Measurements from ENCODE around the gene ZCCHC18. TPM values are rescaled to one million over a fixed set of nuclear protein-coding genes. Genes with fewer than 3 reads are reported as not detected.
"Not testable (repeated sequence)": the region's sequence is repeated elsewhere in the genome, so short reads cannot be mapped to it uniquely, and the experiment has no call there.

Gene ZCCHC18
- polyA plus RNA-seq, 3 donors from 2014 or later = 4.0 to 5.0 (median 4.3) TPM

GRCh38 chrX:104108955-104109354 lies 3.4 kb upstream of the ZCCHC18 start:
- Mint-ChIP-seq H3K4me3 (peak overlapping the region; percentile 9 to 90 (median 77)), H3K36me3 (no peaks in the 10 kb centered on the region), H3K4me1 (peaks cover 56 to 64% of the 10 kb centered on the region in 2 donors), H3K27ac (peak overlapping the region; percentile 36 to 86 (median 82)), H3K9me3 (no peaks in the 10 kb centered on the region), H3K27me3 (ENCODE audit: low read depth in 3 of 3) (peaks cover 2 to 9% (median 3%) of the 10 kb centered on the region in 3 donors)
- peak; percentile 44 to 46 (median 44) for DNase-seq

- H3K9me3 Mint-ChIP-seq; H3K27me3 Mint-ChIP-seq (ENCODE audit: low read depth in 3 of 3); H3K36me3 Mint-ChIP-seq: not testable (repeated sequence)
- H3K4me3 Mint-ChIP-seq = peak overlapping the region; percentile 83 to 91 (median 90)
- peaks cover 64 to 68% of the 10 kb centered on the region in 2 donors for H3K4me1 Mint-ChIP-seq
- H3K27ac Mint-ChIP-seq = peak overlapping the region; percentile 82 to 96 (median 87)
- peak; percentile 55 to 66 (median 60) for DNase-seq
Observed at GRCh38 chrX:104110491-104111240, 1.7 kb upstream of the ZCCHC18 start.

- H3K27me3 Mint-ChIP-seq (ENCODE audit: low read depth in 3 of 3) = peaks cover 1 to 11% (median 2%) of the 10 kb centered on the region in 3 donors
- no peaks in the 10 kb centered on the region for H3K9me3 Mint-ChIP-seq
- DNase-seq = peak; percentile 40 to 49 (median 43)
- H3K36me3 Mint-ChIP-seq = no peaks in the 10 kb centered on the region
- H3K4me1 Mint-ChIP-seq = peaks cover 50 to 52% of the 10 kb centered on the region in 2 donors
- H3K4me3 Mint-ChIP-seq = peak overlapping the region; percentile 83 to 91 (median 90)
- H3K27ac Mint-ChIP-seq = peak overlapping the region; percentile 68 to 96 (median 84)
Observed at GRCh38 chrX:104113222-104113965, 1.1 kb downstream of the ZCCHC18 start.

GRCh38 chrX:104117759-104118158 lies 5.4 kb downstream of the ZCCHC18 start:
- H3K27me3 Mint-ChIP-seq (ENCODE audit: low read depth in 3 of 3) = peaks cover 0 to 5% (median 0%) of the 10 kb centered on the region in 3 donors
- H3K4me3 Mint-ChIP-seq = no peak overlapping the region
- no peak overlapping the region for H3K27ac Mint-ChIP-seq
- peaks cover 19 to 23% of the 10 kb centered on the region in 2 donors for H3K4me1 Mint-ChIP-seq
- no peaks in the 10 kb centered on the region for H3K36me3 Mint-ChIP-seq
- DNase-seq = no peak
- no peaks in the 10 kb centered on the region for H3K9me3 Mint-ChIP-seq

- Mint-ChIP-seq H3K27ac (no peak overlapping the region), H3K4me3 (no peak overlapping the region), H3K36me3 (no peaks in the 10 kb centered on the region), H3K9me3 (no peaks in the 10 kb centered on the region), H3K27me3 (ENCODE audit: low read depth in 3 of 3) (peaks cover 0 to 4% (median 0%) of the 10 kb centered on the region in 3 donors), H3K4me1 (peaks cover 21 to 23% of the 10 kb centered on the region in 2 donors)
- DNase-seq = no peak
Observed at GRCh38 chrX:104118765-104119164, 6.4 kb downstream of the ZCCHC18 start.

GRCh38 chrX:104122829-104123228 lies 10.5 kb downstream of the ZCCHC18 start:
- H3K9me3 Mint-ChIP-seq = peaks cover 0 to 2% (median 0%) of the 10 kb centered on the region in 6 donors
- peak overlapping the region in 5 of 6 donors; percentile 13 to 90 (median 59) for H3K27ac Mint-ChIP-seq
- peaks cover 0 to 6% (median 2%) of the 10 kb centered on the region in 3 donors for H3K27me3 Mint-ChIP-seq (ENCODE audit: low read depth in 3 of 3)
- no peaks in the 10 kb centered on the region for H3K36me3 Mint-ChIP-seq
- no peak for DNase-seq
- peak overlapping the region in 3 of 5 donors; percentile 45 to 64 (median 61) for H3K4me3 Mint-ChIP-seq
- H3K4me1 Mint-ChIP-seq = peaks cover 13 to 16% of the 10 kb centered on the region in 2 donors

- Mint-ChIP-seq H3K27me3 (ENCODE audit: low read depth in 3 of 3) (peaks cover 0 to 8% (median 2%) of the 10 kb centered on the region in 3 donors), H3K27ac (no peak overlapping the region), H3K9me3 (peaks cover 0 to 2% (median 0%) of the 10 kb centered on the region in 6 donors), H3K4me1 (peaks cover 13 to 16% of the 10 kb centered on the region in 2 donors), H3K4me3 (no peak overlapping the region), H3K36me3 (peaks cover 0 to 5% (median 4%) of the 10 kb centered on the region in 3 donors)
- no peak for DNase-seq
Observed at GRCh38 chrX:104126856-104127255, 14.5 kb downstream of the ZCCHC18 start.

- peaks cover 24 to 27% of the 10 kb centered on the region in 2 donors for H3K4me1 Mint-ChIP-seq
- no peak for DNase-seq
- H3K9me3 Mint-ChIP-seq = peaks cover 0 to 2% (median 0%) of the 10 kb centered on the region in 6 donors
- peaks cover 0 to 11% (median 6%) of the 10 kb centered on the region in 3 donors for H3K27me3 Mint-ChIP-seq (ENCODE audit: low read depth in 3 of 3)
- no peak overlapping the region for H3K27ac Mint-ChIP-seq
- peaks cover 0 to 5% (median 4%) of the 10 kb centered on the region in 3 donors for H3K36me3 Mint-ChIP-seq
- no peak overlapping the region for H3K4me3 Mint-ChIP-seq
Observed at GRCh38 chrX:104130808-104131207, 18.5 kb downstream of the ZCCHC18 start.

- Mint-ChIP-seq H3K27me3 (ENCODE audit: low read depth in 3 of 3) (peaks cover 0 to 11% (median 6%) of the 10 kb centered on the region in 3 donors), H3K4me3 (peak overlapping the region; percentile 13 to 64 (median 58)), H3K9me3 (no peaks in the 10 kb centered on the region), H3K4me1 (peaks cover 29 to 36% of the 10 kb centered on the region in 2 donors), H3K27ac (peak overlapping the region in 3 of 6 donors; percentile 27 to 56 (median 33)), H3K36me3 (peaks cover 0 to 5% (median 0%) of the 10 kb centered on the region in 3 donors)
- DNase-seq = no peak
Observed at GRCh38 chrX:104134583-104135261, 22.4 kb downstream of the ZCCHC18 start.

GRCh38 chrX:104135677-104136076 lies 23.4 kb downstream of the ZCCHC18 start:
- Mint-ChIP-seq H3K27ac (peak overlapping the region in 4 of 6 donors; percentile 10 to 46 (median 28)), H3K36me3 (peaks cover 0 to under 1% (median 0%) of the 10 kb centered on the region in 3 donors), H3K27me3 (ENCODE audit: low read depth in 3 of 3) (peaks cover 0 to 11% (median 6%) of the 10 kb centered on the region in 3 donors), H3K4me3 (peak overlapping the region; percentile 13 to 64 (median 38)), H3K9me3 (no peaks in the 10 kb centered on the region), H3K4me1 (peaks cover 31 to 42% of the 10 kb centered on the region in 2 donors)
- no peak for DNase-seq

- Mint-ChIP-seq H3K36me3 (no peaks in the 10 kb centered on the region), H3K9me3 (no peaks in the 10 kb centered on the region), H3K4me3 (peak overlapping the region in 4 of 5 donors; percentile 22 to 26 (median 23))
Observed at GRCh38 chrX:104136241-104137019, 24.1 kb downstream of the ZCCHC18 start.

GRCh38 chrX:104137496-104137895 lies 25.2 kb downstream of the ZCCHC18 start:
- H3K4me3 Mint-ChIP-seq = no peak overlapping the region
- no peak for DNase-seq
- peak overlapping the region in 1 of 6 donors; percentile 70 for H3K27ac Mint-ChIP-seq
- no peaks in the 10 kb centered on the region for H3K36me3 Mint-ChIP-seq
- no peaks in the 10 kb centered on the region for H3K9me3 Mint-ChIP-seq
- peaks cover 42 to 56% of the 10 kb centered on the region in 2 donors for H3K4me1 Mint-ChIP-seq
- H3K27me3 Mint-ChIP-seq (ENCODE audit: low read depth in 3 of 3) = peaks cover 0 to 8% (median 6%) of the 10 kb centered on the region in 3 donors

More at GRCh38 chrX:104136241-104137019, 24.1 kb downstream of the ZCCHC18 start:
- Mint-ChIP-seq H3K27me3 (ENCODE audit: low read depth in 3 of 3) (peaks cover 0 to 11% (median 6%) of the 10 kb centered on the region in 3 donors), H3K27ac (peak overlapping the region in 1 of 6 donors; percentile 10), H3K4me1 (peaks cover 35 to 49% of the 10 kb centered on the region in 2 donors)
- DNase-seq = peak; percentile 58 to 67 (median 65)

All from immature natural killer cell (primary cell).